ENCODE data around the gene DIDO1. TPM values are rescaled to one million over a fixed set of nuclear protein-coding genes. Genes with fewer than 3 reads are reported as not detected.

The DIDO1 gene
- total RNA-seq, 1 donor, result 66.5 TPM

DNA sequence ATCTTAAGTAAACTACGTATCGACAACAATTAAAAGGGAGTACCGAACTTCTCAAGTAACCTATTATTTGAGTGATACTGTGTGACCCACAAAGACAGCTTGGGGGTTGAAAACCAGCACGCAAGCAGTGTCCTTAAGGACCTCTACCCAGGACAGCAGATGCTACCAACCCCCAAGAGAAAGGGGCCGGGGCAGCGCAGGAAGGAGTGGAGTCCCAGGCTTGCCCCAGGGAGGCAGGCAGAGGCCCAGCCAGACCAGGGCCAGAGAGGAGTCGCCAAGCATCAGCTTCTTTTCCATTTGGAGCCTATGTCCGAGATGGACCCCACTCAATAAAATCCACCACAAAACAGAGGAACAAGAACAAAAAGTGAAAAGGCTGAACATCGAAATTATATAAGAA is 11.9 kb downstream of the DIDO1 start:
- no peak for DNase-seq (ENCODE audit: low read depth in 2 of 3, low spot score in 2 of 3)

DNA sequence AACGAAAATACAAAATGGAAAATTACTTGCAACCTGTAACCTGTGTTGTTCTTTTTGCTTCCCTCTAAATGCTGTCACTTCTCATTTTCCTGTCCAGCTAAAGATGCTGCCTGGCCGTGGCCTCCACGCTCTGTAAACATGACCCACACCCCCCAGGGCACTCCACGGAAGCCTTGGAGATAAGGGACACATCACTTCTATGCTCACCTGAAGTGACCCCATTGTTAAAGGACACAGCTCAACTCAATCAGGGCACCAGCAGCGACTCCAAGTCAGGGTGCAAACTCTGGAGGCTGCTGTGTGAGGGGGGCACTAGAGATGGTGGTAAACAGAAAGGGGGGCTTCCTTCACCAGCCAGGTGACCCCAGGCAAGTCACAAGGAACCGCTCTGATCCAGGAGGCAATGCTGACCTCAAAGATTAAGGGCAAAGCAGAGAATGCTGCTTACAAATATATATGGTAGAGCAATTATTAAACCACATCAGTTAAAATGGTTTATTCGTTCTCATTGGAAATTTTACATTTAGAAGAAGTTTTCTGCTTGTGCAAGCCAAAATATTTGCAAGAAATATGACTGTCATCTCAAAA is 13.2 kb downstream of the DIDO1 start:
- DNase-seq (ENCODE audit: low read depth in 2 of 3, low spot score in 2 of 3), result no peak

DNA sequence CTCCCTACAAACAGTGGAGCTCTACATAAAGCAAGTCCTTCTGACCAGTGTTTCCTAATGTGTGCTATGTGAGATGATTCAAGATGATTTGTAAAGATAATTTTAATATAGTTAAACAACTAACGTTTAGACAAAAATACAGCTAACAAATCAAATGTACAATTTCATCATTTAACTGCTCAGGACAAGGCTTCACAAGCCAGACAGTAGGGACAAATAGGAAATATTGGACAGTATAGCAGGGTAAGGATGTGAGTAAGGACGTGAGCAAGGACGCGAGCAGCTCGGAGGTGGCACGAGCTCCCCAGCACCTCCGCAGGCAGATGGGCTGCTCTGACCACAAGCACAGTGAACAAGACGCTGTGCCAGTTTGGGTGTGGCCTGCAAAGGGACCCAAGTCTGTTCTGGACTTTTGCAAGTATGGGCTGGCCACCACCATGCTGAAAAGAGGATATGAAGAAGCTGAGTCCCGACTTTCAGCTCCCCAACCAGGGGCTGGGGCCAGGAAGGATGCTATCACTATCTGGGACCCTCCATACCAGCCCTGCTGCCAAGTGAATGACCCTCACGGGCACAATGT is 14.5 kb downstream of the DIDO1 start:
- DNase-seq (ENCODE audit: low read depth in 2 of 3, low spot score in 2 of 3), result no peak

DNA sequence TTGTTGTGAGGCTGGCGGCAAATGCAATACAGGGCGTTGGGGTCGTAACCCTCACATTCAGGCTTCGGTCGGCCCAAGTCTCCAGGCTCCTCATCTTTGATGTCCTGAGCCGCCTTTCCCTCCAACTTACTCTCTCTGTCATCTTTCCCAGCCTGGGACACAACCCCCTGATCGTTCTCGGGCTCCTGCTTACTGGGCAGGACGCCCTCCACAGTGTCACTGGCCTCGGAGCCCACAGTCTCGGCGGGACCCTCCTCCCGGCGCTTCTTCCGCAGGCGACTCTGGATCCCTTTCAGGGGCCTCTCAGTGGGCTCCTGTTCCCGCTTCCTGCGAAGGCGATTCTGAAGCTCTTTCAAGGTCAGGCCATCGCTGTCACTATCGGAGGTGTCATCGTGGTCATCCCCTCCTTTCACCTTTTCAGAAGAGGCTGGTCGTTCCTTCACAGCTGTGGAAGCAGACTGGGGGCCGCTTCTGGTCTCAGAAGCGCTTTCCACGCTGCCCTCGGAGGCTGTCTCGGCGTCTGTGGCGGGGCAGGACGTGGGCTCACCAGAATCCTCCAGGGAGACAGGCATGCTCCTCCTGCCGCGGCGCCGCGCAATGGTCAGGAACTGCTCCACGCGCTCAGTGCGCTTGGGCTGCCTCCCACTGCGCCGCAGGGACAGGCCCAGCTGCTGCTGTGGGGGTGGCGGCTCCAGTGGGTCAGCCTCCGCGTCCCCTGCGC is 15.4 kb downstream of the DIDO1 start:
- DNase-seq (ENCODE audit: low read depth in 2 of 3, low spot score in 2 of 3), result no peak

DNA sequence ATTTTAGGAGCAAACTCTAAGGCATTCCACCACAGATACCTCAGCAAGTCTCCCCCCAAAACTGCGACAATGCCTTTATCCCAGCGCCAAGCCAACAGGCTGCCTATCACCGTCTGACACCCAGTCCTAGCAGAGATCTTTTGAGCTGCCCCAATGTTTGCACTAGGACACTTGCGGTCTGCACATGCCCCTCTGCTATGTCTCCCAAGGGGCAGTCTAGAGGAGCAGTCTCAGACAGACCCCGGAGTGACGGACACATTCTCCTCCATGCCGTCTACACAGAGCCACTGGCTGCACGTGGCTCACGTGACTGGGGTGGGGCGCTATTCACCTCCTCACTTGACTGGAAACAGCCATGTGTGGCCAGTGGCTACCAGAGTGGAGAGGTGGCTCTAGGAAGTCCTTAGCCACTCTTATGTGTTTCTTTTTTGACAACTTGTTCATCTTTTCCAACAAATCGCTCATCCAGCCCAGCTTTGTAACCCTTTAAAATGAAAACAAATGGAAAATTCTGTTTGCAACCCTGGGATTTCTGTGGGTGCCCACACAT is 16.0 kb downstream of the DIDO1 start:
- no peak for DNase-seq (ENCODE audit: low read depth in 2 of 3, low spot score in 2 of 3)

DNA sequence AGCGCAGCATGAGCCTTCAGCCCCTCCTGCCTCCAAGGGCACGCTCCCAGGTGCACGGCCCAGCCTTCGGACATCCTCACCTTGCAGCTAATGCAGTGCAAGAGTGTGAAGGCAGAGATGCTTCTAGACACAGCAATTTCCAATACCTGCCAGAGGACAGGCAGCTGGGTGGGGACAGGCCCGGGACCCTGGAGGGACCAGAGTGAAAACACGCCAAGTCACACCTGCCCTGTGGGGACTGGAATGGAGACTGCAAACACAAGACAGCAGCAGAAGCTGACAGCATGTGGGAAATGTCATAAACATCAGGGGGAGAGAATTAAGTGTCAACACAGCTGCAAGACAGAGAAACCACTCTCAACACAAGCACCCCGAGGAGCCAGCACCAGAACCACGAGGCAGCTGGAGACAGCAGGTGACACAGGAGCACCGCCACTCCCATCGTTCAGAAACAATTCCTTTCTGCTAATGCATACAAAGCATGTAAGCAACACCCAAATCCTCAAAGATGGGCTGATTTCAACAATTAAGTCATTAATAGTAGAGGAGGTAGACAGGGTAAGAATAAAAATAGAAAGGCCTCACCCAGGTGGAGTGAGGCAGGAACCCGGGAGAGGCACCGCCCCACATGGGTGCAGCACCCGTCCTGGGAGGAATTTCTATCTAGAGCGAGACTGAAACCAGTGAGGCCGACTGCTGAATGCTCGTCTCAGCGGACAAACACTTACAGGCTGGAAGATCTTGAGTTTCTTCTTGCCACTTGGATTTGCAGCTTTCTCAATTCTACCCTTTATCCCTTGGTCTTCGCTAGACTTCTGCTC is 17.1 kb downstream of the DIDO1 start:
- DNase-seq (ENCODE audit: low read depth in 2 of 3, low spot score in 2 of 3), result no peak

DNA sequence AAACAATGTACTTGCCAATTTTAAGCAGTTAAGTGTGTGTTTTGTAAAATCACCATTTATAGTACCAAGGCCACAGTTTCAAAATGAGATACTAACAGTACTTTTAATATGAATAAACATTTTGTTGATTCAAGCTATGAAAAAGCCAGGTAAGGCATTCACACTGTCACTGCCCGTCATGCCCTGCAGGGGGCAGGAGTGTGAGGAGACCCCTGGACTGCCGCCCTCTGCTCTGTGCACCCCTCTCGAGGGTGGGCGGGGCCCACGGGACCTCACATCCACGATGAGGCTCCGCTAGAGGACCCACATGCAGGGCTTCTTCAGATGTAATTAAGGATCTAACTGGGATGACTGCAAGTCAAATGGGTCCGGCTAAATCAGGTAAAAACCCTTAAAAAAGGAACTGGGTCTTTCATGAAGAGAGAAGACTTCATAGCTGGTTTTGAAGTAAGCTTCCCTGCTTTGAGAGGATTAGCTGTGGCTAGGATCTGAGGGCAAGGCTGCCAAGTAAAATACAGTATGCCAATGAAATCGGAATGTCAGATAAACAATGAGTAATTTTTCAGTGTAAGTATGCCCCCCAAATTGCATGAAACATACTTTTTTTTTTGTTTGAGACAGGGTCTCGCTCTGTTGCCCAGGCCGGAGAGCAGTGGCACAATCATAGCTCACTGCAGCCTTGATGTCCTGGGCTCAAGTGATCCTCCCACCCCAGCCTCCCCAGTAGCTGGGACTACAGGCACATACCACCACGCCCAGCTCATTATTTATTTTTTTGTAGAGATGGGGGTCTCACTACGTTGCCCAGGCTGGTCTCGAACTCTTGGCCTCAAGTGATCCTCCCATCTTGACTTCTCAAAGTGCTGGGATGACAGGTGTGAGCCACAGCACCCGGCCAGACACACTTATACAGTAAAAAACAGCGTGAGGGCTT is 18.7 kb downstream of the DIDO1 start:
- peak in 2 of 3 donors; percentile 56 to 66 for DNase-seq (ENCODE audit: low read depth in 2 of 3, low spot score in 2 of 3)

DNA sequence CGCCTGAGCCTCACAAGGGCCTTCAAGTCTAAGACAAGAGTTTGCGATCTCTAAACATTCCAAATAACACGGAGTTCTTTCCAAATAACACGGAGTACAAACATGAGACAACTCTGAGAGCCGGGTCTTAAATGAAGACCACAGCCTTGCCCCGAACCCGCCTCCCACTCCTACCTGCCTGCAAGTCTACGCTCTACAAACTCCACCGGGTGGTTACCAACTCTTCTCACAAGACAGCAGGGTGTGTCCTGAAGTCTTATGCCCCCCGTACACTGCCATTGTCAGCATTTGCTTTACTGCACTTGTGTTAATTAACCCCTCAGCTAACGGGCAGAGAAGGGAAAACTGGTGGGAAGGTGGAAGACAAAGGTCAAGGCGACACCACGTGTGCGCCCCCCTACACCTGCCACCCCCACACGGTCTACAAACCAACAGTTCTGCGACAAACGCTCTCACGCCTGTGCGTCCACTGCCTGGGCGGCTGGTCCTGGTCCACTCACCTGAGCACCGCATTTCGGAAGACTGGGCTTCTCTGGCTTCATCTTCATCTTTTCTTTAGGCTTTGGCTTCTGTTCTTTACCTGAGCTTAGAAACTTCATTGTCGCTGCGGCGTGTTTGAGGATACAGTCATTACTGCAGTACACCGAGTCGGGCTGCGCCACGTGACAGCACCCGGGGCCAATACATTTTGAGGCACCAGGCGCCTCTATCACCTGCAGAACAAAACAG is 19.5 kb downstream of the DIDO1 start:
- no peak for DNase-seq (ENCODE audit: low read depth in 2 of 3, low spot score in 2 of 3)

DNA sequence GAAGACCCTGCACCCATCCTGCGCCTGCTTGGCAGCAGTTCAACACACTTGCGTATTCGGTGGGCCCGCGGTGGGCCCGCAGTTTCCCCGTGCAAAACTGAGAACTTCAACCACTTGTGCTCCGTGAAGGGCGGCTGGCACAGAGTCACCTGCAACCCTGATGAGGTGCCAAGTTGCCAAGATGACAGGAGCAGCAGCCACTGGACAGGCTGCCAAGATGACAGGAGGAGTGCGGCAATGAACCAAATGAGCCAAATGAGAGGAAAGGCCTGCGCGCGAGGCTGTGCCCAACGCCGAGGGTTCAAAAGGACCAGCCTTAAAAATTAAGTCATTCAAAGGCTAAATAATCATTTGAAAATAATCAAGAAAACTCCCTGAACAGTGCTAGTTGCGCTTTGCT is 20.1 kb downstream of the DIDO1 start:
- DNase-seq (ENCODE audit: low read depth in 2 of 3, low spot score in 2 of 3), result no peak

DNA sequence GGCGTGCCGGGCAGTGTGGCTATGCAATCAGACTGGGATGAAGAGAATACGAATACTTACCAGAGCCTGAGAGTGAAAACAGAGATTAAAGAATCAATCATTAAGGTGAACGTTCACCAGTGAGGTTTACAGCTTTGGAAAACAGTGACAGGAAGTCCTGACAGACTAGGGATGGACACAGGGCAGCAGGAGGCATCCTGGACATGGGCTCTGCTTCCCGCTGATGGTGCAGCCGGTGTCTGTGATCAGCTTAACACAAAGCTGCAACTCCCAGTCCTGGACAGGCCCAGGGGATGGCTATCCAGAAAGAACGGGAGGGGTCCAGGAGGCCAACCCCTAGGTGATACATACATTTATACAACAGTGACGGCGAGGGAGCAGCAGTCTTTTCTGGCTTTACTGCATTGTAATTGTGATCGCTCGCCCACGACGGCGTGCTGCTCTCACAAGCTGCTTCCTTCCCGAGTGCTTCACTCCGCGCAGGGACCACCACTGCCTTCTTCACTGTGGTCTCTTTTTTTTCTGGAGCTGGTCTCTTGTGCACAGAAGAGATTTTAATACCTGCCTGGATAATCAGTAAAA is 20.7 kb downstream of the DIDO1 start:
- no peak for DNase-seq (ENCODE audit: low read depth in 2 of 3, low spot score in 2 of 3)

DNA sequence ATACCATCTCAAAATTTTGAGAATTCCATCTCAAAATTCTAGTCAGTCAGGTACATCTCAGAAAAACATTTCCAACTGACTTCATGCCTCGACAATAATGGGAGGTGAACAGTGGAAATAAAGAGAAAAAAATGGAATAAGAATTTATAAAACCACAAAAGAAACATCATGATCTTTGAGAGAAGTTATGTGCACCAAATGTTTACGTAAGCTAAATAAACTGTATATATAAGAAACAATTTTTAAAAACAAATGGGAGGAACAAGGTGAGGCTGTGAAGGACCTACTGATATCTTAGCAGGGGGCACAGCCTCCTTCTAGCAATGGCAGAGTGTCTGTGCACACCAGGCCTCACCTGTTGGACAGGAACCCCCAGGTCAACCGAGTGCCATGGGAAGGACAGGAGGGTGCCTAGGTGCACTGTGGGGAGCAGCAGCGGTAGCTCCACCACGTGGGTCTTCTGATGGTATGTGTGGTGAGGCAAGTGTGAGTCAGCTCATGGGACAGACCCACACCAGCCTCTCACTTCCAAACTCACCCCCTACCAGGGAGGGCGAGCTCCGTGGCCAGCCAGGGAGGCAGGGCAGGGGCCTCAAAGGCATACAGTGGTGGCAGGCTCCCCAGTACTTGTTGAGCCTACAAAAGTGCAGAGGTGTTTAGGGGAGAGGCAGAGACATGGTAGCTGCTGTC is 23.2 kb downstream of the DIDO1 start:
- no peak for DNase-seq (ENCODE audit: low read depth in 2 of 3, low spot score in 2 of 3)

DNA sequence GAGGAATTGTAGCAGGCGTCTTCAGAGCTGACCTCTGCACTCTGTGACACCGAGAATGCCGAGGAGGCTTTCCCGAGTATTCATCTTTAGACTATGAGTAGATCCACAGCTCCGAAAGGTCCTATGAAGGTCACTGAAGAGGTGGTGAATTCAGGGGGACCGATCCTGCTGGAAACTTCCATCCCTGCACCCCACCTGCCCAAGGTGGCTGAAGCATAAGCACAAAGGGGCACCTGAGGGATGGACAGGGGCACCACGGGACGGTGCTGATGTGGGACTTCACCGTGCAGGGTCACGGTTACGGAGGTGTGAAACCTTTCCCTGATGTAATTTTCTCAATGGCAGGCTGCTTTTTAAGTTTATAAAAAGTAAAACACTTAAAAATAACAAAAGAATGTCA is 24.4 kb downstream of the DIDO1 start:
- DNase-seq (ENCODE audit: low read depth in 2 of 3, low spot score in 2 of 3), result no peak

DNA sequence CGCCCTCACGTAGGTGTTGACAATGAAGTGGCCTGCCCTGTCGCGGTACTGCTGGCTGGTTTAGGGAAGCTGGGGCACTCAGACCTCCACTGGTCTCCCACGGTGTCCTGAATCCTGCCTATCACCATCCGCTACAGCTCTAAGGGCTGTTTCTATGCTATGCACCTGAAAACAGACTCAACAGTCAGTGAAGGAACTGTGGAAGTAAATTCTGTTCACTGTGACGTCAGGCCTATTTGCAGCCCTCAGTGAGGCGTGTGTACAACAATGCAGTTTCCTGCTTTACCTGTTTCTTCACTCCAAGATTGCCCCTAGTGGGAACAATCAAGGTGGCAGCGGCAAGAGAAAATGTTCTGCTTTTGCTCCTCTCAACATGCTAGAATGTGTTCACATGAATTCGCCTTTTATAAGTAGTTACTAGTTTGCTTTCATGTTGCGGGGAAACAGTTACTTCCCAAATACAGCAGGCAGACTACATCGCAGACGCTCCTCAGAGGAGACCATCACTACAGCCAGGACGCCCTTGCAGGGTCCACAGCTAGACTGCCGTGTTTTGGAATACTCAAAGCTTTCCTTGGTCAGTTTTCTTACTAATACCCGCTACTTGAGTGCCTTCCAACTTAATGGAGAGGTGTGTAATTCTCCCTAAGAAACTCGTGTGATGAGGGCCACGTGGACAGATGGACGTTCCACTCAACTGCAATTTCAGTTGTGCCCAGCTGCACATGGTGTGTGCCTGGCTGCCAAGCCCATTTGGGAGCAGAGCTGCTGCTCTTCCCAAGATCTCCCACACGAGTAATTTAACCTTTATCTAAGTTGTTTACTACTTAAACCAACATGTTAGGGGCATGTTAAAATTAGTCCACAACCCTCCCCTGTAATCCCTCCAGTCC is 25.4 kb downstream of the DIDO1 start:
- DNase-seq (ENCODE audit: low read depth in 2 of 3, low spot score in 2 of 3), result peak in 2 of 3 donors; percentile 31

DNA sequence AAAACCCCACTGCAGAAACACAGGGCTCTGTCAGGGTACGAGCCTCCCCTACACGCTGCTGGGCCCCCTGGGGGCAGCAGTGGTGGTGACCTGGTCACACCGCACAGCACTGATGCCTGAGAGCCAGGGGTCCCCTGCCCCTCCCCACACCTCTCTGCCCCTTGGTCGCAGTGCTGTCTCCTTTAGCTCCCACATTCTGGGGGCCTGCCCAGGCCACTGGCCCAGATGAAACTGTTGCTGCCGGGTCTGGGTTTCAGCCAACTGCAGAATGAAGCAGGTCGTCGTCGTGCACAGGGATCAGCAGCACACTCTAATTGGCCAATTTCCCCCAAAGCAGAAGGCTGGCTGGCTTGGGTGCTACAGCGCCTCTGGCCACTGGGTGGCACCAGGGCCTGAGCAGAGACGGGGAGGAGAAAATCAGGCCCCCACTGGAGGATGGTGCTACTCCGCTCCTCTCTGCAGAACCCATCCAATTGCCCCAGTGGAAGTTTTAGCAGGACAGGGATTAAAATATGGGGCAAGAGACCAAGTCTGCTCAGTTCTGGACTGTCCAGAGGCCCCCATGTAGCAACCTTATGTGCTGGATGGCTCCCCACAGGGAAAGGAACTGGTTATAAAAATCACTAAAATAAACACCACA is 26.1 kb downstream of the DIDO1 start:
- DNase-seq (ENCODE audit: low read depth in 2 of 3, low spot score in 2 of 3), result peak; percentile 57 to 84 (median 74)

DNA sequence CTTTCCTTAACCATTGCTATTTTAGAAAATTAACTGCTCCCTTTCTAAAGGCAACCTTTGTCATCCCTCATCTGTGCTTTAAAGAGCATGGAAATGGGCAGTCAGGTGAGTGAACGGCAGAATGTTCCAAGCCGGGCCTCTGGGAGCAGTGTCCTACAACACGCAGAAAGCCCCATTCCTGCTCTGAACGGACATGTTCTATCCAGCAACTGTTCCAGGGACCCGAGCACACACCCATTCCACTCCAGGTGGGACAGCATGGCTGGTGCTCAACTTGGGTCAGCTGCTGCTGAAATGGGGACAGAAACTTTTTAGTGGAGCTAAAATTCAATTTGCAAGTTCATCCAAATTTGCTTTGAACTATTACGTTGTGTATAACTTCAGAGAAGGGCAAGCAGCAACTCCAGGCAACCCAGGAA is 26.7 kb downstream of the DIDO1 start:
- no peak for DNase-seq (ENCODE audit: low read depth in 2 of 3, low spot score in 2 of 3)

DNA sequence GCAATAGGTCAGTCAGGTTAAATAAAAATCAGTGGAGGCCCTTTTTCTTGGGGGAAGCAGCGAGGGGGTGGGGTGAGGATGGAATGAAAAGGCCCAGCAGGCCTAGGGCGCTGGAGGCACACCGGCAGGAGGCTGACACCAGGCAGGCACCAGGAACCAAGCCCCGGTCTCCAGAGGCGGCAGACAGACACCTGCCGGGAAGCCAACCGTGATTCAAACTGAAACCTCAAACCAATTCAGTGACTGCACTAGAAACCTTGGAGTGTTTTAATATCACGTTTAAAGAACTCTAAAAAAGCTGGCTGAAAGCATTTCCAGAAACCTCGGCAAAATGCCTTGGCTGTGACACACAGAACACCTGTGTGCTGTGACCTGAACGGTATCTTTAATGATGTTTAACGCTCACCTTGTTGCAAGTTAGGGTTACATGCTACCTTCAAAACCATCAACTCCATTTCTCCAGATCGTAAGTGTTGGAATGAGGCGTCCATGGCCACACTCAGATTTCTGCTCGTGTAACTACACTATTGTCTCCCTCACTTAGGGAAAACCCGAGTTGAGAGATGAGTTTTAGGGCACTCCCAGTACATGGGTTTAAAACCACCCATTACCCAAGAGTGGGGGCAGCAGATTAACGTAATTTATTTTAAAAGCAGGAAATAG is 27.2 kb downstream of the DIDO1 start:
- DNase-seq (ENCODE audit: low read depth in 2 of 3, low spot score in 2 of 3), result no peak

Data from hematopoietic multipotent progenitor cell (in vitro differentiated cells).